DOHH2 (cell line): ENCODE results near the gene AGAP3.

Experiments
- H3F3A ChIP-seq: fragments of 200-600 bp; sonication (generic), shearing (Covaris generic); 2 replicates; pipeline ENCODE4 v1.6.0; 2016; ENCODE audit warnings: antibody characterized with exemption, mild to moderate bottlenecking; ENCODE audit not compliant: control insufficient read depth, insufficient read depth
- H3K27ac ChIP-seq: fragments of 200-600 bp; sonication (generic); 2 replicates; pipeline ENCODE4 v1.5.1; 2014; ENCODE audit warnings: low read depth, mild to moderate bottlenecking, low read length, moderate library complexity
- H3K27me3 ChIP-seq: fragments of 200-600 bp; sonication (generic); 2 replicates; pipeline ENCODE4 v1.6.1; 2014; ENCODE audit warnings: mild to moderate bottlenecking, low read length, mixed read lengths; ENCODE audit not compliant: control insufficient read depth
- H3K36me3 ChIP-seq: fragments of 200-600 bp; sonication (generic); 2 replicates; pipeline ENCODE4 v1.6.1; 2014; ENCODE audit warnings: mild to moderate bottlenecking, low read length, moderate library complexity, mixed read lengths; ENCODE audit not compliant: control insufficient read depth
- H3K4me1 ChIP-seq: fragments of 200-600 bp; sonication (generic); 2 replicates; pipeline ENCODE4 v1.6.1; 2014; ENCODE audit warnings: mild to moderate bottlenecking, low read length, mixed read lengths; ENCODE audit not compliant: control insufficient read depth
- H3K4me2 ChIP-seq: fragments of 200-600 bp; sonication (generic); 2 replicates; pipeline ENCODE4 v1.6.0; 2014; ENCODE audit warnings: mild to moderate bottlenecking, low read length, moderate library complexity
- H3K4me3 ChIP-seq: fragments of 200-600 bp; sonication (generic); 2 replicates; pipeline ENCODE4 v1.5.1; 2014; ENCODE audit warnings: mild to moderate bottlenecking, low read length, mixed read lengths
- H3K79me2 ChIP-seq: fragments of 200-600 bp; sonication (generic); 2 replicates; pipeline ENCODE4 v1.6.1; 2014; ENCODE audit warnings: mild to moderate bottlenecking, low read length, mixed read lengths; ENCODE audit not compliant: control insufficient read depth
- H3K9me2 ChIP-seq: fragments of 200-600 bp; sonication (generic); replicated peaks from 2 replicates; pipeline ENCODE4 v1.6.1; 2014; ENCODE audit warnings: mild to moderate bottlenecking, low read length, mixed read lengths; ENCODE audit not compliant: control insufficient read depth
- H3K9me3 ChIP-seq: fragments of 200-600 bp; sonication (generic); 2 replicates; pipeline ENCODE4 v1.6.1; 2014; ENCODE audit warnings: antibody characterized with exemption, low read length, mixed read lengths; ENCODE audit not compliant: control insufficient read depth, insufficient read depth
- H4K20me1 ChIP-seq: fragments of 200-600 bp; sonication (generic); 2 replicates; pipeline ENCODE4 v1.6.0; 2014; ENCODE audit warnings: low read depth, mild to moderate bottlenecking, antibody characterized with exemption, low read length, moderate library complexity; ENCODE audit not compliant: control insufficient read depth, insufficient read depth
- EZH2phosphoT487 ChIP-seq: fragments of 200-600 bp; sonication (generic); IDR thresholded peaks from 2 replicates; pipeline ENCODE4 v1.6.1; 2017; ENCODE audit warnings: borderline replicate concordance, mild to moderate bottlenecking, antibody characterized with exemption, low read length, moderate library complexity, mixed read lengths
- TF ChIP-seq, protein P1 (sequence below): fragments of 200-600 bp; sonication (generic); IDR thresholded peaks from one replicate; pipeline ENCODE4 v1.5.1; 2014; ENCODE audit warnings: antibody characterized with exemption, mild to moderate bottlenecking, low read depth, low read length; ENCODE audit not compliant: poor library complexity, severe bottlenecking

Gene AGAP3

DNA sequence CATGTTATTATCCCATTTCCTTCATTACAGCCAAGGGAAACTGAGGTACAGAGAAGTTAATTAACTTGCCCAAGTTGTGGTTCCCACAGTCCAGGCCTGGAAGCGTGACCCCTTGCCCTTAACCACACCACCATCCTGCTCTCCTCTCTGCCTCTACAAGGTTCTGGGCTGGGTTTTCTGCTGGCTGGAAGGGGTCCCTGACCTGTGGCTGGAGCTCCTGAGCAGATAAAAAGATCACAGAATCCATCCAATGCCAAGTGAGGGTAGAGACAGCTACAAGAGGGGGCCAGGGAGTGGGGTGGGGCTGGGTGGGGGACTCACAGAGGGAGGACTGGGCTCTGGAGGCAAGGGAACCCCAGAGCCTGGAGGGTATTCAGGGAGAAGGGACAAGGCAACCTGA, 91.0 kb downstream of the AGAP3 start:
- H3K27ac ChIP-seq = no peak overlapping the region
- no peak overlapping the region for H3K4me3 ChIP-seq
- H3K27me3 ChIP-seq = peaks cover 7% of the 10 kb centered on the region

DNA sequence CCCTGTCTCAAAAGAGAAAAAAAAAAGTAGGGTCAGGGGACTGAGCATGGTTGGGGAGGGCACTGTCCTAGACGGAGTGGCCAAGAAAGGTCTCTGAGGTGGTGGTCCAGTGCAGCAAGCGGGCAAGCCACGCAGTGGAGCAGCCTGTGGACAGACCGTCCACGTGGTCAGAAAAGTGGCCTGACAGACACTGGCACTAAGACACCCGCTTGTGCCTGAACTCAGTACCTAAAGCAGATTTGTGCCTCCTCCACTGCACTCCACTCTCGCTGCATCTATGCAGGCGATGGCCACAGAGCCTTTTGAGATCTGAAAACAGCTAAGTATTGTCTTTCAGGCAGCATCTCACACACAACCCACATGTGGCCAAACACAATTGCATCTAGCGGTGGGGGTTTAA, 92.0 kb downstream of the AGAP3 start:
- Histone ChIP-seq H3K79me2 (no peaks in the 10 kb centered on the region), H3K4me1 (no peaks in the 10 kb centered on the region), H3K27me3 (peaks cover 6% of the 10 kb centered on the region; the same call in 1 of the 2 replicates), H3K9me3 (no peaks in the 10 kb centered on the region), H3K9me2 (no peaks in the 10 kb centered on the region), H4K20me1 (no peaks in the 10 kb centered on the region), H3K27ac (no peak overlapping the region), H3F3A (no peaks in the 10 kb centered on the region), H3K4me3 (no peak overlapping the region), H3K36me3 (no peaks in the 10 kb centered on the region), H3K4me2 (no peak overlapping the region)
- TF ChIP-seq, protein P1, sequence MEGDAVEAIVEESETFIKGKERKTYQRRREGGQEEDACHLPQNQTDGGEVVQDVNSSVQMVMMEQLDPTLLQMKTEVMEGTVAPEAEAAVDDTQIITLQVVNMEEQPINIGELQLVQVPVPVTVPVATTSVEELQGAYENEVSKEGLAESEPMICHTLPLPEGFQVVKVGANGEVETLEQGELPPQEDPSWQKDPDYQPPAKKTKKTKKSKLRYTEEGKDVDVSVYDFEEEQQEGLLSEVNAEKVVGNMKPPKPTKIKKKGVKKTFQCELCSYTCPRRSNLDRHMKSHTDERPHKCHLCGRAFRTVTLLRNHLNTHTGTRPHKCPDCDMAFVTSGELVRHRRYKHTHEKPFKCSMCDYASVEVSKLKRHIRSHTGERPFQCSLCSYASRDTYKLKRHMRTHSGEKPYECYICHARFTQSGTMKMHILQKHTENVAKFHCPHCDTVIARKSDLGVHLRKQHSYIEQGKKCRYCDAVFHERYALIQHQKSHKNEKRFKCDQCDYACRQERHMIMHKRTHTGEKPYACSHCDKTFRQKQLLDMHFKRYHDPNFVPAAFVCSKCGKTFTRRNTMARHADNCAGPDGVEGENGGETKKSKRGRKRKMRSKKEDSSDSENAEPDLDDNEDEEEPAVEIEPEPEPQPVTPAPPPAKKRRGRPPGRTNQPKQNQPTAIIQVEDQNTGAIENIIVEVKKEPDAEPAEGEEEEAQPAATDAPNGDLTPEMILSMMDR = no peak
- no peak for TF ChIP-seq EZH2phosphoT487

More for the DNA sequence above, 91.0 kb downstream of the AGAP3 start:
- no peaks in the 10 kb centered on the region for H3F3A ChIP-seq
- no peak overlapping the region for H3K4me2 ChIP-seq
- H3K9me2 ChIP-seq = no peaks in the 10 kb centered on the region
- no peaks in the 10 kb centered on the region for H3K79me2 ChIP-seq
- no peaks in the 10 kb centered on the region for H4K20me1 ChIP-seq
- H3K4me1 ChIP-seq = no peaks in the 10 kb centered on the region
- H3K9me3 ChIP-seq = no peaks in the 10 kb centered on the region
- TF ChIP-seq EZH2phosphoT487 = no peak
- TF ChIP-seq, protein P1 = no peak
- H3K36me3 ChIP-seq = no peaks in the 10 kb centered on the region

DNA sequence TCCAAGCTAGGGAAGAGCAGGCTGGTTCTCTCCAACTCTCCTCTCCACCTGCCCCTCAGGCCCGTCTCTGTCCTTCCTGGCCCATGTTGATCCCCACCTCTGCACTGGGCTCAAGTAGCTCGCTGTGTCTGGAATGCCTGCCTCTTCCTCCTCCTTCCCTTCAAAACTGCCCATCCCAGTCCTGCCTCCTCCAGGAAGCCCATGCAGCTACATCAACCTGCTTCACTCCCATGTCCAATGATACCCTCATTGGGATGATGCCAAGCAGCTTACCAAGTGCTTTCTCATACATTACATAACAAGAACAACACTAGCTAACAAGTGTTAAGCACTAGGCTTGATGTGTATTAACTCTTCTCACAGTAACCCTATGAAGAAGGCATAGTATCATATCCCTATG, 92.6 kb downstream of the AGAP3 start:
- TF ChIP-seq, protein P1 = no peak
- TF ChIP-seq EZH2phosphoT487 = no peak
- no peak overlapping the region for H3K4me3 ChIP-seq
- no peaks in the 10 kb centered on the region for H4K20me1 ChIP-seq

More for the DNA sequence above, 92.6 kb downstream of the AGAP3 start:
- Histone ChIP-seq H3K9me3 (no peaks in the 10 kb centered on the region), H3K36me3 (no peaks in the 10 kb centered on the region), H3K4me2 (no peak overlapping the region), H3F3A (no peaks in the 10 kb centered on the region), H3K9me2 (no peaks in the 10 kb centered on the region), H3K27ac (no peak overlapping the region), H3K4me1 (no peaks in the 10 kb centered on the region), H3K79me2 (no peaks in the 10 kb centered on the region), H3K27me3 (peaks cover 6% of the 10 kb centered on the region; the same call in 1 of the 2 replicates)
